DMS53 treated with DMSO at 0.1 percent for 48 hours (cell line): ENCODE results near the gene NPDC1.
"Not testable (repeated sequence)": the region's sequence is repeated elsewhere in the genome, so short reads cannot be mapped to it uniquely, and the experiment has no call there.

Source experiments
- DNase-seq: peaks from one replicate; lab custom pipeline; 2025; ENCODE audit not compliant: unreplicated experiment; lab: John Stamatoyannopoulos, UW

NPDC1 gene

GRCh38 chr9:137013571-137013940 is 32.4 kb downstream of the NPDC1 start:
- no peak for DNase-seq

GRCh38 chr9:137012694-137013570 is 33.0 kb downstream of the NPDC1 start:
- no peak for DNase-seq

- no peak for DNase-seq
Measured at GRCh38 chr9:137011907-137012675, 33.9 kb downstream of the NPDC1 start.

GRCh38 chr9:137011156-137011555 is 34.8 kb downstream of the NPDC1 start:
- DNase-seq, result no peak

- no peak for DNase-seq
Measured at GRCh38 chr9:137009938-137010732, 35.8 kb downstream of the NPDC1 start.

- DNase-seq, result no peak
Measured at GRCh38 chr9:137009217-137009616, 36.8 kb downstream of the NPDC1 start.

- no peak for DNase-seq
Measured at GRCh38 chr9:137008312-137008711, 37.7 kb downstream of the NPDC1 start.

- no peak for DNase-seq
Measured at GRCh38 chr9:137007816-137008270, 38.1 kb downstream of the NPDC1 start.

- DNase-seq, result peak; percentile 18
Measured at GRCh38 chr9:137007108-137007815, 38.7 kb downstream of the NPDC1 start.

- DNase-seq, result no peak
Measured at GRCh38 chr9:137006116-137007003, 39.6 kb downstream of the NPDC1 start.

- not testable (repeated sequence) for DNase-seq
Measured at GRCh38 chr9:137004285-137004684, 41.7 kb downstream of the NPDC1 start.

GRCh38 chr9:137002646-137003041 is 43.3 kb downstream of the NPDC1 start:
- DNase-seq, result no peak

GRCh38 chr9:137001857-137002645 is 43.9 kb downstream of the NPDC1 start:
- no peak for DNase-seq

- no peak for DNase-seq
Measured at GRCh38 chr9:137000177-137000930, 45.6 kb downstream of the NPDC1 start.

GRCh38 chr9:136997830-136998234 is 48.1 kb downstream of the NPDC1 start:
- DNase-seq, result no peak

- no peak for DNase-seq
Measured at GRCh38 chr9:136997371-136997770, 48.6 kb downstream of the NPDC1 start.

GRCh38 chr9:136996361-136997292 is 49.4 kb downstream of the NPDC1 start, which contains the start of gene CLIC3:
Gene CLIC3, minus strand, starts transcription at chr9:136996568. Its CDS starts 25 bp downstream, at chr9:136996543.
- no peak for DNase-seq
